Activated naive CD4-positive, alpha-beta T cell treated with anti-CD3 and anti-CD28 coated beads, Interleukin-2, amount 50 U/mL, for 24 hours (primary cell): Measurements from ENCODE around the gene MYH15.

Experiments used
- H3K27ac Mint-ChIP-seq: one replicate; pipeline ENCODE4 v1.8.0; 2021; ENCODE audit warnings: mild to moderate bottlenecking, mixed read lengths
- H3K27me3 Mint-ChIP-seq: one replicate; pipeline ENCODE4 v1.8.0; 2021; ENCODE audit warnings: mixed read lengths
- H3K36me3 Mint-ChIP-seq: one replicate; pipeline ENCODE4 v1.8.0; 2021; ENCODE audit warnings: mixed read lengths
- H3K4me1 Mint-ChIP-seq: one replicate; pipeline ENCODE4 v1.8.0; 2021; ENCODE audit warnings: mixed read lengths
- H3K4me3 Mint-ChIP-seq: one replicate; pipeline ENCODE4 v1.8.0; 2021; ENCODE audit warnings: mild to moderate bottlenecking, mixed read lengths
- H3K9me3 Mint-ChIP-seq: one replicate; pipeline ENCODE4 v1.8.0; 2021; ENCODE audit warnings: mixed read lengths

MYH15 gene

GRCh38 chr3:108493862-108494261, 16.5 kb downstream of the MYH15 start:
- Mint-ChIP-seq H3K27ac (no peak overlapping the region), H3K9me3 (no peaks in the 10 kb centered on the region), H3K4me1 (peaks cover 3% of the 10 kb centered on the region), H3K4me3 (no peak overlapping the region), H3K27me3 (no peaks in the 10 kb centered on the region), H3K36me3 (no peaks in the 10 kb centered on the region)

- peaks cover 3% of the 10 kb centered on the region for H3K4me1 Mint-ChIP-seq
- H3K27me3 Mint-ChIP-seq: no peaks in the 10 kb centered on the region
- H3K4me3 Mint-ChIP-seq: no peak overlapping the region
- H3K9me3 Mint-ChIP-seq: no peaks in the 10 kb centered on the region
- H3K27ac Mint-ChIP-seq: no peak overlapping the region
- no peaks in the 10 kb centered on the region for H3K36me3 Mint-ChIP-seq
Observed at GRCh38 chr3:108491456-108491855, 18.9 kb downstream of the MYH15 start.

- Mint-ChIP-seq H3K27me3 (no peaks in the 10 kb centered on the region), H3K36me3 (no peaks in the 10 kb centered on the region), H3K4me1 (peaks cover 3% of the 10 kb centered on the region), H3K9me3 (no peaks in the 10 kb centered on the region), H3K27ac (no peak overlapping the region), H3K4me3 (no peak overlapping the region)
Observed at GRCh38 chr3:108489776-108490175, 20.6 kb downstream of the MYH15 start.

GRCh38 chr3:108488631-108489030, 21.8 kb downstream of the MYH15 start:
- no peaks in the 10 kb centered on the region for H3K36me3 Mint-ChIP-seq
- H3K4me3 Mint-ChIP-seq: no peak overlapping the region
- H3K27me3 Mint-ChIP-seq: no peaks in the 10 kb centered on the region
- H3K4me1 Mint-ChIP-seq: peaks cover 3% of the 10 kb centered on the region
- no peaks in the 10 kb centered on the region for H3K9me3 Mint-ChIP-seq
- H3K27ac Mint-ChIP-seq: no peak overlapping the region

- Mint-ChIP-seq H3K4me1 (peaks cover 3% of the 10 kb centered on the region), H3K9me3 (no peaks in the 10 kb centered on the region), H3K27me3 (no peaks in the 10 kb centered on the region), H3K36me3 (no peaks in the 10 kb centered on the region), H3K4me3 (no peak overlapping the region), H3K27ac (no peak overlapping the region)
Observed at GRCh38 chr3:108487439-108487838, 23.0 kb downstream of the MYH15 start.

- no peak overlapping the region for H3K4me3 Mint-ChIP-seq
- no peaks in the 10 kb centered on the region for H3K9me3 Mint-ChIP-seq
- H3K27me3 Mint-ChIP-seq: no peaks in the 10 kb centered on the region
- H3K36me3 Mint-ChIP-seq: no peaks in the 10 kb centered on the region
- H3K27ac Mint-ChIP-seq: no peak overlapping the region
- peaks cover 3% of the 10 kb centered on the region for H3K4me1 Mint-ChIP-seq
Observed at GRCh38 chr3:108486941-108487340, 23.5 kb downstream of the MYH15 start.

- Mint-ChIP-seq H3K36me3 (no peaks in the 10 kb centered on the region), H3K9me3 (no peaks in the 10 kb centered on the region), H3K4me3 (no peak overlapping the region), H3K27ac (no peak overlapping the region), H3K4me1 (peaks cover 3% of the 10 kb centered on the region), H3K27me3 (no peaks in the 10 kb centered on the region)
Observed at GRCh38 chr3:108486338-108486737, 24.1 kb downstream of the MYH15 start.

GRCh38 chr3:108485146-108485545, 25.2 kb downstream of the MYH15 start:
- Mint-ChIP-seq H3K36me3 (no peaks in the 10 kb centered on the region), H3K4me3 (no peak overlapping the region), H3K4me1 (peaks cover 3% of the 10 kb centered on the region), H3K27me3 (no peaks in the 10 kb centered on the region), H3K27ac (no peak overlapping the region), H3K9me3 (no peaks in the 10 kb centered on the region)

- Mint-ChIP-seq H3K4me1 (no peaks in the 10 kb centered on the region), H3K36me3 (no peaks in the 10 kb centered on the region), H3K4me3 (no peak overlapping the region), H3K27ac (no peak overlapping the region), H3K27me3 (peaks cover 2% of the 10 kb centered on the region), H3K9me3 (no peaks in the 10 kb centered on the region)
Observed at GRCh38 chr3:108479224-108479623, 31.2 kb downstream of the MYH15 start.

GRCh38 chr3:108477511-108478147, 32.8 kb downstream of the MYH15 start:
- Mint-ChIP-seq H3K36me3 (no peaks in the 10 kb centered on the region), H3K27me3 (peaks cover 2% of the 10 kb centered on the region), H3K9me3 (no peaks in the 10 kb centered on the region), H3K4me3 (no peak overlapping the region), H3K27ac (no peak overlapping the region), H3K4me1 (no peaks in the 10 kb centered on the region)

GRCh38 chr3:108475220-108475782, 35.1 kb downstream of the MYH15 start:
- H3K36me3 Mint-ChIP-seq: no peaks in the 10 kb centered on the region
- H3K27ac Mint-ChIP-seq: no peak overlapping the region
- H3K27me3 Mint-ChIP-seq: peaks cover 8% of the 10 kb centered on the region

GRCh38 chr3:108474581-108474980, 35.8 kb downstream of the MYH15 start:
- no peaks in the 10 kb centered on the region for H3K36me3 Mint-ChIP-seq
- no peaks in the 10 kb centered on the region for H3K9me3 Mint-ChIP-seq
- H3K27me3 Mint-ChIP-seq: peaks cover 8% of the 10 kb centered on the region
- H3K27ac Mint-ChIP-seq: no peak overlapping the region
- no peaks in the 10 kb centered on the region for H3K4me1 Mint-ChIP-seq
- H3K4me3 Mint-ChIP-seq: no peak overlapping the region

More at GRCh38 chr3:108475220-108475782, 35.1 kb downstream of the MYH15 start:
- no peaks in the 10 kb centered on the region for H3K4me1 Mint-ChIP-seq
- no peak overlapping the region for H3K4me3 Mint-ChIP-seq
- H3K9me3 Mint-ChIP-seq: no peaks in the 10 kb centered on the region

- peaks cover 7% of the 10 kb centered on the region for H3K27me3 Mint-ChIP-seq
- H3K4me3 Mint-ChIP-seq: no peak overlapping the region
- no peaks in the 10 kb centered on the region for H3K36me3 Mint-ChIP-seq
- H3K27ac Mint-ChIP-seq: no peak overlapping the region
- no peaks in the 10 kb centered on the region for H3K4me1 Mint-ChIP-seq
- no peaks in the 10 kb centered on the region for H3K9me3 Mint-ChIP-seq
Observed at GRCh38 chr3:108473711-108474110, 36.7 kb downstream of the MYH15 start.

GRCh38 chr3:108472001-108472591, 38.3 kb downstream of the MYH15 start:
- no peaks in the 10 kb centered on the region for H3K4me1 Mint-ChIP-seq
- H3K36me3 Mint-ChIP-seq: no peaks in the 10 kb centered on the region
- H3K27ac Mint-ChIP-seq: no peak overlapping the region
- no peaks in the 10 kb centered on the region for H3K9me3 Mint-ChIP-seq
- peaks cover 6% of the 10 kb centered on the region for H3K27me3 Mint-ChIP-seq
- H3K4me3 Mint-ChIP-seq: no peak overlapping the region

GRCh38 chr3:108471426-108471825, 39.0 kb downstream of the MYH15 start:
- H3K27ac Mint-ChIP-seq: no peak overlapping the region
- H3K27me3 Mint-ChIP-seq: peaks cover 6% of the 10 kb centered on the region

GRCh38 chr3:108469126-108469525, 41.3 kb downstream of the MYH15 start:
- no peaks in the 10 kb centered on the region for H3K36me3 Mint-ChIP-seq
- H3K27me3 Mint-ChIP-seq: peaks cover 6% of the 10 kb centered on the region
- H3K9me3 Mint-ChIP-seq: no peaks in the 10 kb centered on the region
- no peaks in the 10 kb centered on the region for H3K4me1 Mint-ChIP-seq
- no peak overlapping the region for H3K4me3 Mint-ChIP-seq
- H3K27ac Mint-ChIP-seq: no peak overlapping the region

More at GRCh38 chr3:108471426-108471825, 39.0 kb downstream of the MYH15 start:
- no peaks in the 10 kb centered on the region for H3K36me3 Mint-ChIP-seq
- no peaks in the 10 kb centered on the region for H3K9me3 Mint-ChIP-seq
- H3K4me1 Mint-ChIP-seq: no peaks in the 10 kb centered on the region
- no peak overlapping the region for H3K4me3 Mint-ChIP-seq
